Large intestine (tissue), 12 donors: ENCODE results near the gene FAM72C. TPM values are rescaled to one million over a fixed set of nuclear protein-coding genes. Genes with fewer than 3 reads are reported as not detected.
"Not testable (repeated sequence)": the region's sequence is repeated elsewhere in the genome, so short reads cannot be mapped to it uniquely, and the experiment has no call there.

Source experiments
- DNase-seq, 2 donors: peaks; one replicate each; pipeline versions ENCODE4 v3.0.0 to v3.0.0-alpha.2; 2013
- H3K27ac ChIP-seq: one replicate; pipeline ENCODE4 v1.5.1; 2013; ENCODE audit warnings: low read length
- H3K27me3 ChIP-seq: 2 replicates; pipeline ENCODE4 v1.6.1; 2013; ENCODE audit warnings: low read length; ENCODE audit not compliant: control insufficient read depth, insufficient read depth
- H3K36me3 ChIP-seq: 2 replicates; pipeline ENCODE4 v1.6.1; 2013; ENCODE audit warnings: low read length; ENCODE audit not compliant: control insufficient read depth, insufficient read depth
- H3K4me1 ChIP-seq: one replicate; pipeline ENCODE4 v1.6.1; 2013; ENCODE audit warnings: low read length; ENCODE audit not compliant: control insufficient read depth, insufficient read depth
- H3K4me3 ChIP-seq: one replicate; pipeline ENCODE4 v1.5.1; 2013; ENCODE audit warnings: low read length
- H3K9me3 ChIP-seq: one replicate; pipeline ENCODE4 v1.6.1; 2013; ENCODE audit warnings: mild to moderate bottlenecking, low read depth, low read length, moderate library complexity; ENCODE audit not compliant: control insufficient read depth
- WGBS: methylation state at CpG from one replicate; pipeline ENCODE4 v1.1.5; 2013; ENCODE audit warnings: low lambda C conversion rate; ENCODE audit not compliant: insufficient coverage; 5-methylcytosine and 5-hydroxymethylcytosine counted together
- long read RNA-seq, 11 donors: transcript quantifications; one replicate each; lab custom pipeline, GENCODE V29; 2026
- polyA plus RNA-seq: library from polyadenylated mRNA; unstranded; fragments of 120-200 nt; gene quantifications from one replicate; pipeline ENCODE4 v1.2.1, GENCODE V29; 2013

Gene FAM72C
- 1.6 TPM for polyA plus RNA-seq
- long read RNA-seq, donor 1: 0 reads
- long read RNA-seq, donor 2, partial matches to known transcripts: 0 of 1 reads
- long read RNA-seq, donor 2, other reads (novel, unspliced or antisense): 0 of 1 reads
- long read RNA-seq, donor 3: 0 reads
- long read RNA-seq, donor 4: 0 reads
- long read RNA-seq, donor 5: 0 reads
- long read RNA-seq, donor 6: 0 reads
- long read RNA-seq, donor 7: 0 reads
- long read RNA-seq, donor 8: 0 reads
- long read RNA-seq, donor 9: 0 reads
- long read RNA-seq, donor 10: 0 reads
- long read RNA-seq, donor 11: 0 reads

DNA sequence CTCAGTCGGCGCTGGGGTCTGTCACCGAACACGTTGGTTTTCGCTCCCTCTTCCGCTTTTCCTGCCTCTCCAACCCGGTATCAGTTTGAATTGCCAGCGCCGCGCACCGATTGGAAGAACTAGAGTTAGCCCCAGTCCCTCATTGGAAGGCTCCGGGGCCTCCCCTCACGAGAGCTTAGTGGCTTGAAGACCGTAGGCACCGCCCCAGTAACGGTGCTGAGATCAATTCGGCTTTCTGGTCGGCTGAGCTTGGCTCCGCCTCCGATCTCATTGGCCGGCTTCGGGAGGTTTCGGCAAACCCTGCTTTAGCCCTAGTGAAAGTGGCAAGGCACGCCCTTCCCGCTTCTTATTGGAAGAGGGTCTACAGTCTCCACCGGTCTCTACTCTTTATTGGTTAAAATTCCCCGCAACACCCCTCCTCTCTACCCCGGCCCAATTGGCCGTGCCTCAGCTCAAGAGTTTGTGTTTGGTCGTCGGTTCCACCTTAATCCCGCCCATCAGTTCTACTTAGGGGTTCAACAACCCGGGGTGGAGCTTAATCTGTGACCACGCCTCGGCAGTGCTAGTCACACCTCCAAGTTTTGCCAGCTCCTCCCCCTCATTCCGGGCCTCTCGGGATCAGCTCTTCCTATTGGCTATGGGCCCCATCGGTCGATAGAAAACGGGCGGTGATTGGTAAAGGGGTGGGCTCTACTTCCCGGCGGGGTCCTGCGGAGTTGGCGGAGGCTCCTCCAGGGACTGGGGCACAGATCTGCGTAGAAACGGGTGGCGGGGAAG lies at the start of gene FAM72C:
Gene FAM72C (minus strand): TSS at position 63 of the 777 bp plus-strand sequence. CDS start 845 bp downstream, outside the sequence.
- not testable (repeated sequence) for H3K36me3 ChIP-seq, H3K27me3 ChIP-seq, H3K9me3 ChIP-seq, DNase-seq, H3K27ac ChIP-seq, H3K4me1 ChIP-seq, H3K4me3 ChIP-seq
- no CpG with 5 or more reads among the region's 48 CpGs for WGBS

- WGBS: no CpG with 5 or more reads among the region's 3 CpGs
Measured at GRCh38 chr1:144020001-144020738, 48.4 kb upstream of the FAM72C start.

DNA sequence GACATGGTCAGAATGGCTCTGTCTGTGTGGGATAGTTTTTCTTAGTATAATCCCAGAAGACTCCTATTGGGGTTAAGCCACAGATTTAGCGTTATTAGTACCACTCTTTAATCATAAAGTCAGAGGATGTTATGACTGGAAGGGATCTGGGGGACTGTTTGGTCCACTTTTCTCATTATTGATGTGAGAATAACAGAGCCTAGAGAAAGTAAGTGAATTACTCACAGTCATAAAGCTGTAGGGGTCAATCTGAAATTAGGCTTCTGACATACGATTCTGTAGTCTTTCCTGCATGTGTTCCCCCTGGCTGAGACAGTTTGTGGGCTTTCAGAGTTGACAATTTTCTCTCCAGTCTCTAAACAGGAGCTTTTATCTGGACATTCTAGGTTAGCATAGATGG lies 47.3 kb upstream of the FAM72C start:
- not testable (repeated sequence) for H3K4me3 ChIP-seq, H3K27me3 ChIP-seq
- no CpG with 5 or more reads among the region's 2 CpGs for WGBS

More at GRCh38 chr1:144020001-144020738, 48.4 kb upstream of the FAM72C start:
- not testable (repeated sequence) for H3K4me3 ChIP-seq, H3K27ac ChIP-seq, DNase-seq, H3K36me3 ChIP-seq, H3K4me1 ChIP-seq, H3K9me3 ChIP-seq, H3K27me3 ChIP-seq

DNA sequence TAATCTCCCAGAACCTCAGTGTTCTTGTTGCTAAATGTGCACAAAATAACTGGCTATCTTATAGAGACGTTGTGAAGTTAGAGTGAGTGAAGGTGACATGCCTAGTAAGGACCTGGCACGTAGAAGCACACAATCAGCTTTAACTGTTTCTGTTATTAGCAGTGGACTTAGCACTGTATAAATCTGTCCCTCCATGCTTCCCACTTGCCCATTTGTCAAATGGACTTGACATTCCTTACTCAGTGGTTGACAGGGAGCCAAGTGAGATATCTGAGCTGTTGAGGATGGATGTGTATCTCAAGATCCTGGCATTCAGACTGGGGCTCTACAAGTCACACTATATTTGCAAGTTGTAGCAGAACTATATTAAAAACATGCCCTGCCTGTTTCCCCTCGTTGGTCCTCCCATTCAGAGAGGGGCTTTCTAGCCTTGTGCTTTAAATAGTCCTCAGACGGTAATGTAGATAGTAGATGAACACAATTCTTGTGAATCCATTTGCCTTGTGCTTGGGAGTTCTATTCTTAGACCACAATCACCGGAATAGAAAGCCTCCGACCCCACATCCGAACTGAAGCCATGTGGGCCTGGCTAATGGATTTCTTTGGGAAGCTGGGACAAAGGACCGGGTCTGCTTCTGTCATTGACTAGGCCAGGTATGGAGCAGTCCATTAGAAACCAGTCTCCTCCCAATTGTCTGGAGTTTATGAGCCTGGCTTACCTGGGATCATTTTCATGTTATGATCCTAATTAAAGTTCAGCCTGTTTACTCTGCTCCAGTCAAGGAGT lies 43.6 kb upstream of the FAM72C start:
- peak in 1 of 2 donors; percentile 0 for DNase-seq
- H3K27ac ChIP-seq, H3K4me3 ChIP-seq, H3K27me3 ChIP-seq, H3K36me3 ChIP-seq, H3K4me1 ChIP-seq, H3K9me3 ChIP-seq: not testable (repeated sequence)
- no CpG with 5 or more reads among the region's 8 CpGs for WGBS

More for the DNA sequence above, 47.3 kb upstream of the FAM72C start:
- H3K9me3 ChIP-seq, H3K27ac ChIP-seq, H3K4me1 ChIP-seq, DNase-seq, H3K36me3 ChIP-seq: not testable (repeated sequence)

DNA sequence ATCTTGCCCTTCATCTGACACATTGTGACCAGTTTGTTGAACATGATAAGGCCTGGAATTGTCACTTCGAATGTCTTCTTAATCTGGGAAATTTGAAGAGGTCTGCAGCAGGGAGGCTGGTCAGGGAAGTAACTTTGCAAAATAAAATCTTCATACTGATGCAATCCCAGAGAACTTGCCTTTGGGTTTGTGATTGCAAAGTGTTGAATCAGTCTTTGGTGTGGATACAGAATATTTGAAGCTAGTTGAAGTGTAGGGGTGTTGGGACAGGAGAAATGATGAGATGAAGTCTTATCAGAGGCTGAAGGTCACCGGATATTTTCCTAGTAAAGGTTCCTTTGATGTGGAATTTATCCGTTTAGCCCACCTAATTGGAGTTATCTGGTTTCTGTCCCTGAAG lies 42.7 kb upstream of the FAM72C start:
- H3K36me3 ChIP-seq, H3K27ac ChIP-seq, DNase-seq, H3K4me1 ChIP-seq, H3K4me3 ChIP-seq, H3K27me3 ChIP-seq, H3K9me3 ChIP-seq: not testable (repeated sequence)
- WGBS: no CpG with 5 or more reads among the region's 3 CpGs

- H3K4me3 ChIP-seq, H3K27me3 ChIP-seq, DNase-seq, H3K36me3 ChIP-seq, H3K27ac ChIP-seq, H3K4me1 ChIP-seq, H3K9me3 ChIP-seq: not testable (repeated sequence)
- no CpG with 5 or more reads among the region's 4 CpGs for WGBS
Measured at GRCh38 chr1:144014121-144014520, 42.3 kb upstream of the FAM72C start.

DNA sequence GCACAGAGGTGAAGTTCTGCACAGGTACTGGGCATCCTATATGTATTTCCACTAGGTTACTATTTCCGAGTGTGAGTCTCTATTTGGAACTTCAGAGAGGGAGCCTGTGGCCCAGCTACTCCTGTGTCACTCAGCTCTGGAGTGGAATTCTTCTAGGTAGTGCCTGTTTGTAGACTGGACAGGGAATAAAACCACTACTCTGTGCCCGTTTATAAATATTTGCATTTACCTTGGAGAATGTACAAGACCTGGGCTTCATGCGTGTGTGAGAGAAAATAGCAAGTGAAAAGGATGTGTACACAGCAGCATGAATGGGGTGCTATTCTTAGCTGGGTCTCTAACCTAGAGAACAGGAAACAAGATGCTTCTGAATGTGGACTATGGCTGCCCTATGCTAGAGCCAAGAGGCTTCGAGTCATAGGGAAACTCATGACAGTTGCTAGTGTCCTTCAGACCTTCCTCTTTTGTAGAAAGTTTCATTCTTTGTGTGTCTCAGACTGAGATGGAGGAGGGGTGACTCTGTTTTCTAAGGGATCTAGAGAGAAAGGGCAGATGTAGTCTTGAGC lies 40.5 kb upstream of the FAM72C start:
- H3K27me3 ChIP-seq, H3K27ac ChIP-seq, DNase-seq, H3K4me1 ChIP-seq, H3K4me3 ChIP-seq, H3K36me3 ChIP-seq, H3K9me3 ChIP-seq: not testable (repeated sequence)
- WGBS: no CpG with 5 or more reads among the region's 4 CpGs

DNA sequence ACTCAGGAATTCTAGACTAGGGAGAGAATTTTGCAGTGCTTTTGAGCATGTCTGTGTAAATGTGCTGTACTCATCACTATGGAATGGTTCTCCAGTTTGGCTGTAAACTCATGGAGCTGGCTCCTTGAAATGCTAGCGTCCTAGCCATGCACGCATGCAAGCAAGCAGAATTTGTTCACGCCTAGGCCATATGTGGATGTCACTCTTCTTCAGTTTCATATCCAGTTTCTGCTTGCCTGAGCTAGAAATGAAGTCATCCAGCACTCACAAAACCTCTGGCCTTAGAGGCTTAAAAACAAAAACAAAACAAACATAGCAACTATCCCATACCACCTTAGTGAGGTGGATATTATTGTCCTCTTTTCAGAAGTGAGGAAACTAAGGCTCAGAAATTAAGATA lies 37.6 kb upstream of the FAM72C start:
- no CpG with 5 or more reads among the region's 3 CpGs for WGBS
- H3K36me3 ChIP-seq, H3K4me3 ChIP-seq, H3K9me3 ChIP-seq, H3K27me3 ChIP-seq, DNase-seq, H3K4me1 ChIP-seq, H3K27ac ChIP-seq: not testable (repeated sequence)

DNA sequence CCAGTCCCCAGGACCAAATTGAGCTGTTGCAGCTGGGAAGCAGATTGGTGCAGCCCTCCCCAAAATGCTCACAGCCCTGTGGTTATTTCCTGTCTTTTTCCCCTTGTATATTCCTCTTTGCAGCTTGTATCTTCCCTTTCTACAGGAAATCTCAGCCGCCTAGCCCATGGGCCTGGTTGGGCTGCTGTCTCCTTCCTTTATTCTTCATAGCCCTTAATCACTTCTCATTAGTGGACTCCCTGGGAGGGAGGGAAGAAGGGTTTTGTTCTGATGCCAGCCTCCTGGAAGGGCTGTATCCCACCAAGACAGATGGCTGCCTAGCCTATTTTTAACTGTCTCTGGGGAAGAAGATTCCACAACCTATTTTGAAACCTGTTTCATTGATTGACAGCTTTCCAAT lies 32.5 kb upstream of the FAM72C start:
- WGBS: no CpG with 5 or more reads among the region's 1 CpG
- DNase-seq, H3K27ac ChIP-seq, H3K36me3 ChIP-seq, H3K4me3 ChIP-seq, H3K27me3 ChIP-seq, H3K4me1 ChIP-seq, H3K9me3 ChIP-seq: not testable (repeated sequence)
